GM18502 (cell line): ENCODE results near the gene PUS3.
A peak's percentile ranks its signal among the peaks of the same experiment; 100 is the strongest.

ENCODE experiments used
- ATAC-seq: cut with Tn5 transposase; IDR thresholded peaks from one replicate; pipeline ENCODE4 v1.9.1; 2021; ENCODE audit warnings: mild to moderate bottlenecking; ENCODE audit not compliant: unreplicated experiment, poor library complexity

PUS3 gene

DNA sequence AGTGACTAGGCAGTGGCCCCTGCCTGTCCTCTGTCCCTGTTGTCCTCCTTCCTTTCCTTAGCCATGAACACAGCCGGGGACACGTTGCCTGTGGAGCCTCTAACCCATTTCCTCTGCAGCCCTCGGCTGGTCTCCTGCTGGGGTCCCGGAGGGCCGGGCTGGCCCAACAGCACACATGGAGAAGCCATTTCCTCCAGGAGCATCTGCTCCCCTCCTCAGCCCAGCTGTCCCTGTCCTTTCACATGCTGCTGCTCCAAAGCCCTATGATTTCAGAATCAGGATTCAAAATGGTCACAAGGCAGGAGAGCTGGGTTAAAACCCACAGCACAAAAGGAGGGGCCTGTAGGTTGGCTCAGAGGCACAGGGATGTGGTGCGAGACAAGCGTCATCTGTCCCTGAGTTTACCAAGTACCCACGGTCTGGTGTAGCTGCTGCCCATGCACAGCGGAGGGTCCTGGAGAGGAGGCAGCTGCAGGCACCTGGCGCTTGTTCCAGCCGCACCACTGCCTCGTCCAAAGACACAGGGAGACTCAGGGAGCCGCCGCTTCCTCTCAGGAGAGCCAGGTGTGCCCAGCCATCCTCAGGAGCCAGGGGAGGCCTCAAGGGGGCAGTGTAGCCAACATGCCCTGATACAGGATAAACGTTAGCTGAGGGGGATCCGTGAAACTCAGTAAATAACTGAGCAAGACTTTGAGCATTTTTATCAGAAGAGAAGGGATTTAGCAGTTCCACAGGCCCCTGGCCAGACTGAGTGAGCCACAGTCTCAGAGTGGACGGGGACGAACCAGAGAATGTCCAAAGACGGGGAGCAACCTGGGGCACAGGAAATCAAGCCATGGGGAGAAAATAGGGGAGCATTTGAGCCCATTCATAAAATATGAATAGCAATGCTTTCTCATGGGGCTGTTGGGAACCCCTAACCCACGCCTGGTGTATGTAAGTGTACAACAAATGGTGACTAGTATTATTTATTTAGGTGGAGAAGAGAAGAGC lies 38.9 kb upstream of the PUS3 start:
- peak; percentile 50 for ATAC-seq

DNA sequence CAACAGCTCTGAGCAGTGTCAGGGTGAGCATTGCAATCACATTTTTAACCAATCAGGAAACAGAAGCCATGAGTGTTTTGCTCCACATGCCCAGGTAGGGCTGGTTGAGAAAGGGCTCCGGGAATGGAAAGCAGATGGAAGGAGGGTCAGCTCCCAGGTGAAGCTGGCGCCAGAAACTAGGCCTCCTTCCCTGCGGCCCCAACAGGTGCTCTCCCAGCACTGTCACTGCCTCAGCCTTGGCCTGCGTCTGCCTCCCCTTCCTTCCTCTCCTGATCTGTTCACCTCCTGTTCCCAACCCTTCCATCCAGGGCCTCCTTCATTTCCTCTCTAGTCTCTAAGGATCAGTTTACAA lies 38.2 kb upstream of the PUS3 start:
- ATAC-seq = no peak

DNA sequence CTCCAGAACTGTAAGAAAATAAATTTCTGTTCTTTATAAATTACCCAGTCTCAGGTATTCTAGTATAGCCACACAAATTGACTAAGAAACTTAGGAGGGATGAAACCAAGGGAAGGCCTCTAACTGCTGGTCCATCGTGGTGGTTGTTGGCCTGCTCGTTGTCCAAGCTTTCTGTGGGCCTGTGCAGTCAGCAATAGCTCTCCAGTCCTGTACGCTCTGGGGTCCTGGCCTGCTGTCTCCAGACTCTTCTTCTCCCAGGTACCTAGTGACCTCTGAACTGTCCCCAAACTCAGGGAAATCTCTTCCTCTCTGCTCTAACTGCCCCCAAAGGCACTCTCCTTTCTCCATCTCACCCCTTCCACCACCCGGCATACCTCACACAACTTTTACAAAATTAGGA lies 37.1 kb upstream of the PUS3 start:
- no peak for ATAC-seq

DNA sequence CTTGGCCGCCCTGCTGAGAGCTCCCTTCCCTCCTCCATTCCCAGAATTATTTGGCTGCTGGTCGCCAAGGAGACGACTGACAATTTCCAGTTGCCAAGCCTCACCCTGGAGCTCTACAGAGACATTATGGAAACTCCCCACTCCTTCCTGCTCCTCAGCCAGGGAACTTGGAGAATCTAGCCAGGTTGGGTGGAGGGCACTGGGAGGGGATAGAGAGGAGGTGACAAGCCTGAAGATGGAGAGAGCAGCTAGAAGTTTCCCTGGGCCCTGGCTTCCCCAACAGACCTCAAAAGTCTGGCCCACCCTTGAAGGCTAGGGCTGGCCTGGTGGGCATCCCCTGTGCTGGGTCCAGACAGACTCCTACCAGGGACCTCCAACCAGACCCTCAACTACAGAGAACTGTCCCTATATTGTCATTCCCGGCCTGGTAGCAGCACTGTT lies 36.1 kb upstream of the PUS3 start:
- ATAC-seq = no peak

DNA sequence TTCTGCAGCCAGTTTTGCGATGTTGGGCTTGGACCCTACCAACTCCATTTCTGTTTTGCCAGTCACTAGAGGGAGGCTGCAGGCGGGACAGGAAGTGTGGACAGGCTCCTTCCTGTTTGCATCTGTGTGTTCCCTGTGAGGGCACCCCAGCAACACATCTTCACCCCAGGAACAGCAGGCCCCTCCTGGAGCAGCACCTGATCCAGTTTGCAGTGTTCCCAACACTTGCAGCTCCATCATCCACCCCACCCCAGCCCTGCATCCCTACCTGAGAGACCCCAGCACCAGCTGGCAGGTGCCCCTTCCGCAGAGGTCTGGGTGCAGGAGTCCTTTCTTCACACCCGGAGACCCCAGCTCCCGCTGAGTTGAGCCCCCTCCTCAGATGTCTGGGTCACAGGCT lies 35.4 kb upstream of the PUS3 start:
- ATAC-seq = no peak

DNA sequence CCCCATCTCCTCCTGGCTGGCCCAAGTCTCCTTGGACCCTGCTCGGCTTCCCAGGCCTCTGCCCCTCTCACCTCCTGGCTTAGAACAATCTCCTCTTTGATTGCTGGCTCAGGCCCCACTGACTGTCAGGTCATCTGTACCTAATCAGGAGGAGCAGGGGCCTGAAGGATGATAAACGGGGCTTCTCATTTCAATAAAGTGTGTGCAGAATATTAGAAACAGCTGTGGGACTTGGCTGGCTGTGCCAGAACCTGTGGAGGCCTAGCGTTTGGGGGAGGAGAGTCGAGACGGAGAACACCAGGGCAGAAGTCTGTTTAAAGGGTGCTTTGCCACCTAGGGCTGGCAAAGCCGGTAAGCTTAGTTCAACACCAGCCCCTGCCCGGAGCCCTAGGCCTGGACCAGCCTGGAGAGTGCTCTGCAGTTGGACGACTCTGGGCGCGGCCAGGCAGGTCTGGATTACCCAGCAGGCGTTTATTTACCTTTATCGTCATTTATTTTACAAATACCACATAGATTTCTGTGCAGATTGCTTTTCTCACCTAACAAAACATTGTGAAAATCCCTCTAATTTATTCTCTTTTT lies 32.7 kb upstream of the PUS3 start:
- ATAC-seq = no peak

DNA sequence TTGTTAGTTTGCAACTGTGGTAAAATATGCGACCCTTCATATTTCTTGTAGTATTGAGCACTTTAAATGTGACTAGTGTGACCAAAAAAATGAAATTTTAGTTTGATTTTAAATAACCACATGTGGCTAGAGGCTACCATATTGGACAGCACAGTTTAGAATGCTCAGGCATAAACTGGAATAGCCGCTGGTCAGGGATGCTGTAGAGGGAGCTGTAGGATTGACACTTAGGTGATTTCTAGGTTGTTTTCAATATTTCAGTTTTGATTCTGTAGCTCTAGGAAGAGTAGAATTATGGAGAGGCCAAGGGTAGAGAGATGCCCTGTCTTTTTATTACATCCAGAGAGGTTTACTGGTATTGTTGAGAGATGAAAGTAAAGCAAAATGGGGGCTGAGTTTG lies 32.0 kb upstream of the PUS3 start:
- no peak for ATAC-seq

DNA sequence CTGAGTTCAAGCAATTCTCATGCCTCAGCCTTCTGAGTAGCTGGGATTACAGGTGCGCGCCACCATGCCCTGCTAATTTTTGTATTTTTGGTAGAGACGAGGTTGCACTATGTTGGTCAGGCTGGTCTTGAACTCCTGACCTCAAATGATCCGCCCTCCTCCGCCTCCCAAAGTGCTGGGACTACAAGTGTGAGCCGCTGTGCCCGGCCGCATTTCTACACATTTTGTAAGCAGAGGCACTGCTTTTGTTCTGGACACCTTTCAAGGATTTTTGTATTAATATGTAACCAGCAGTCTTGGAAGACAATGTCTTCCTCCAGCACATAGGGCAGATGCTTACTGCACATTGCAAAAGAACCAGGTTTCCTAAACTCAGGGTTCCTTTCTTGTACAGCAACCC lies 31.5 kb upstream of the PUS3 start:
- ATAC-seq = no peak

DNA sequence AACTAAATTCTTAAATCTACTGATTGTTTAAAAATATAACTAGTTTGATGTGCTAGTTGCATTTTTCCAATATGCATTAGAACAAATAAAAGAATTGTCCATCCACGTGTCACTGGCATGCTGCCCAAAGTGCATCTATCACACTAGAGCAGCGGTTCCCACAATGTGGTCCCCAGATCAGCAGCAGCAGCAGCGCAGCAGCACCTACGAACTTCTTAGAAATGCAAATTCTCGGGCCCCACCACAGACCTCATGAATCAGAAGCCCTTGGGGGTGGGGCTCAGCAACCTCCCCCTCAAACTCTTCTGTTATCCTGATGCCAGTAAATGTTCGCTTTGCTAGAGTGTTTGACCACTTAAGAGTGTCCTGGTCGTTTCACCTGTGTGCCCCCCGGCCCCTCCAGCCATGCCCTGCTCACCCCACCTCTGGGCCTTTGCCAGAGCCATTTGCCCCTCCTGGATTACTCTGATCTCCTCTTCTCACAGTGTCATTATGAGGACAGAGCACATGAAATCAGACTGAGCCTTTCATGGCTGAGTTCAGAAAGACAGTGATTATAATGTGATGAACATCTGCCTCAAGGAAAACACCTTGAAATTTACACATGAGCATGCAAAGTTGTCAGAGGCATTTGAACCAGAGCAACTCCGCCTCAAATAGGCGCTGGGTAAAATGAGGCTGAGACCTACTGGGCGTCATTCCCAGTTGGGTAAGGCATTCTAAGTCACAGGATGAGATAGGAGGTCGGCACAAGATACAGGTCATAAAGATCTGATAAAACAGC lies 30.2 kb upstream of the PUS3 start:
- no peak for ATAC-seq

DNA sequence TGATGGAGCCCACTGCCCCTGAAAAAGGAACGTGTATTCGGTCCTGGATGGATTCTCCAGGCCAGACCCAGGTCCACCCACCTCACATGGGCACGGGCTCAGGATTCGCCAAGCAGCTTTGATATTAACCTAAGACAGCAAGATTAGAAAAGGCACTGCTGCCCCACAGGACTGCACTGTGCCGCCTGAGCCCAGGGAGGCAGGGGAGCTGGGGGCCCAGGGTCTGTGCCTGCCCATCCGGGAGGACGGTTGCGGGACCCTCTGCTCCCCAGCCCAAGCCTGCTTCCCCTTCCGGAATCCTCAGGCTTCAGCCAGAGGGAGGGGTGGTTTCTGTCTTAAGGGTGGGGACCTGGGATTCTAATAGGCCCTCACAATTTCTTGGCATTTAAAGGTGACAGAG lies 29.3 kb upstream of the PUS3 start:
- no peak for ATAC-seq

DNA sequence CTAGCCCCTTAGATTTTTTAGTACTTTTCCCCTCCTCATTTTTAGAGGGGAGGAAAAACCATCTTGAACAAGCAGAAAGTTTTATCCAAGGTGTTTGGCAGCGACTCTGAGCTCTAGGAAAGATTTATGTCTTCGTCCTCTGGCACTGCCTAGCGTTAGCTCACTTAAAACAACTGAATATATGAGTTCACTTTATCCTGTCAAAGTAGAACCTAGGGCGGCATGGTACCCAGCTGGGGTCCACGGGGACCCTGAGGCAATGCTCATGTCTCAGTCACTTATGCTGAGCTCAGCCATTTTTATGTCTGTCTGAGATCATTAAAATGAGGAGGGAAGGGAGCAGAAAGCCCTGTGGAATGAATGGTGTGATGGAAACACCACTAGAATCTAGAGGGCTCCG lies 28.7 kb upstream of the PUS3 start:
- no peak for ATAC-seq

DNA sequence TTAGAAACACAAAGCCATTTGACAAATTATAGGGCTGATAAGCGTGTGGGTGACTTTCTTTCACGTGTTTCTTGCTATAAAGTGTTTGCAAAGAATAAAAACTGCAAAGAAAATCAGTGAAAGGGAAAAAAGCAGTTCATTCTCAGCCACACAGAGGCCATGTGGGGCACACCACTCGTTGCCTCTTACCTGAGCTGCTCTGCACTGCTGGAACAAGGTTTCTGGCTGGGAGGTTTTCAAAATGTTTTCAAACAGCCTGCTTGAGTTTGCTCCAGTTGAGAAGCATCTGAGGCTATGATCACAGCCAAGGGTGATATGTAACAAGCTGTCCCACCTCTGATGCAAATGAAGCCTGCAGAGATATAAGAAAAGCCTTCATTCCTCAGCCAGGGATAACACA lies 28.1 kb upstream of the PUS3 start:
- ATAC-seq = no peak

DNA sequence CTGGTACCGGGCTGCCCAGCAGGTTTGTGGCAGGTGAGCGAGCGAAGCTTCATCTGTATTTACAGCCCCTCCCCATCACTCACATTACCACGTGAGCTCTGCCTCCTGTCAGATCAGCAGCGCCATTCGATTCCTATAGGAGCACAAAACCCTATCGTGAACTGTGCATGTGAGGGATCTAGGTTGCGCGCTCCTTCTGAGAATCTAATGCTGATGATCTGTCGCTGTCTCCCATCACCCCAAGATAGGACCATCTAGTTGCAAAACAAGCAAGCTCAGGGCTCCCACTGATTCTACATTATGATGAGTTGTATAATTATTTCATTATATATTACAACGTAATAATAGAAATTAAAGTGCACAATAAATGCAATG lies 27.1 kb upstream of the PUS3 start:
- no peak for ATAC-seq

DNA sequence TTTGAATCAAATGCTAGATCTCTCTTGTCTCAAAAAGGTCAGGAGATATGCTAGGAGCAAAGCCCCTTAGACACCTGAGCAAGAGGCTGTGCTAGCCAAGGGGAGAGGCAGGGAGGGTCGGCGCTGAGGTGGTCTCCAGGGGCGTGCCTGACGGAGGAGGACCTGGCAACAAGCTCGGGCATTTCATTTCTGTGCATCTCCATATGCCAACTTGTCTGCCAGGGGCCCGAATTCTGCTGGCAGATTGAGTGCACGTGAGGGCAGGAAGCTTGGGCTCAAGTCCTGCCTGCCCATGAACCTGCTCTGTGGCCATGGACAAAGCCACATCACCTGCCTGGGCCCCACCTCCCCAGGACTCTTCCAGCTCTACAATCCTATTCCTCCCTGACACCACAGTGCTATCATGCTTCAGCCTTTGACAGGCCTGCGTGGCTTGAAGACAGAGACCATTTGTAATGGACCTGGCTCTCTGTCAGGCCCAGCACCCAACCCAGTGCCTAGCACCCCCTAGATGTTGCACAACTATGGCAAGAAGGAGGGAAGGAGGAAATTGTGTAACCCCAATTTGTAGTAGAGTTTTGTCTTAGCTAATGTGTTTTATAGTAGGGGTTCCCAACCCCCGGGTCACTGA lies 26.6 kb upstream of the PUS3 start:
- no peak for ATAC-seq

DNA sequence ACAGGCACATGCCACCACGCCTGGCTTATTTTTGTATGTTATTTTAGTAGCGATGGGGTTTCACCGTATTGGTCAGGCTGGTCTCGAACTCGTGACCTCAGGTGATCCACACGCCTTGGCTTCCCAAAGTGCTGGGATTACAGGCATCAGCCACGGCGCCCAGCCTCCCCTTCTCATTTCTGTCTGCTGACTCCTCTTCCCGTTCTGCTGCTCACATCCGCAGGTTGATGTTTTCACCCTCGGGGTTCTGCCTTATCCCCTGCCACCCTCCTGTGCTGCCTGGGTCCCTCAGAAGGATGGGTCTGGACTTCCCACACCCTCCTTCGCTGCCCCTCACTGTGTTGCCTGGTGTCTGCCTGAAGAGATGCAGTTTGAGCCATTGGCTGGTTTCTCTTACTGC lies 23.7 kb upstream of the PUS3 start:
- no peak for ATAC-seq

DNA sequence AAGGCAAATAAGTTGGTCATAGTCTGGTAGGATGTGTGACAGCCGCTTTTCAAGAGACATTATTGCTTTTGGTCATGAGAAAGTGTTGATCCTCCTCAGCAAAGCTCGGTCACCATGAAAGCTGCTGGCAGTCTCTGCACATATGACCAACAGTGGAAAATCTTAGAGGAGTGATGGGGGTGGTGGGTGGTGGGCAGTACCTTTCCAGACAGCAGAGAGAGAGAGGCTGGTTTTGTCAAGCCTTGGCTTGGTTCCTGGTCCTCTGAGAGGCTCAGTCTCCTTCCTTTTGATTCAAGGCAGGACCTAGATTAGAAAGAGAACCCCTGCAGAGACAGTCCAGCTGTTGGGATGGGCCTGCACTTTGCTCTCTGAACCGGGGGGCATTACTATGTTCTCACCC lies 22.8 kb upstream of the PUS3 start:
- ATAC-seq = no peak

DNA sequence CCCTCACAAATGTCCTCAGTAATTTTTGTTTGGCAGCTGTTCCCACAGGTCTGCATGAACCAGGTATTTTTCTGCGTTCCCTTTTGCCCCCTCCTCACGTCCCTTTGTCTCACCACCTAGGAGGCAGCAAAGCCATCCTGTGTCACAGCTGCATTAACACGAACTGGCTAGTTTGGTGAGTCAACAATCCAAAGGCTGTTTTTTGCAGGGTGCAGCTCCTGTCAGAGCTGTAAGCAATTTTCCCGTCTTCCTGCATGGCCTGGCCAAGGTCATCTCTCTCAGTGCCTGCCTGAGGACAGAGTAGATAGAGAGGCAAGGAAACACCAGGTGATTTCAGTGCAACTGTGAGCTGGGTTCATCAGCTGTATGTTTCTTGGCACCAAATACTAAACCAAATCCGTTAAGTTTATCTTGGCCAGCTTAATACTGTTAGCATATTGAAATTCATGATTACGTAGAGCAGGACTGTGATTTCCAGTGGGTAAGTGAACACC lies 22.3 kb upstream of the PUS3 start:
- no peak for ATAC-seq

DNA sequence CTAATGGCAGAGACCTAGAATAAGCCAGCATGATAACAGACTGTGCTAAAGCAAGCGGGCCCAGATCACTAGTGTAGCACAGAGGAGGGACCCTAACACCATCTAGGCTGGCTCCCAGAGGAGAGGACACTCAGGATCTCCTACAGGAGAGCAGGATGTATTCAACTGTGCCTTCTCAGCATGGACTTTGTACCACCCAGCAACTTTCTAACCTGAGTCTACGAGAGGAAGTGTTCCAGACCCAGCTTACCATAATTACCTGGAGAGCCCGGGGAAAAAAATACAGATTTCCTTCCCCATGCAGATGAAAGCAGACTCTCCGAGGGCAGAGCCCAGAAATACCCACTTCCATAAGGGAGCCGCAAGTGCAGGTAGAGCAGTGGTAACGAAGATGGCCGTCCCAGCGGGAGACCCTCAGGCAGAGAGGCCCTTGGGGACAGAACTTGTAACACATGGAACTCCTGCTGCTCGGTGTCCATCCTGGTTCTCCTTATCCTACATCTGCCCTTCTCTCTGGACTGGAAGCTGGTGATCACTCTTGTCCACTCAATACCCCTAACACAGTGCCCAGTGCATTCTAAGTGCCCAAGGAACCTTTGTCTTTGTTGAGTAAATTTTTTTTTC lies 21.5 kb upstream of the PUS3 start:
- no peak for ATAC-seq

DNA sequence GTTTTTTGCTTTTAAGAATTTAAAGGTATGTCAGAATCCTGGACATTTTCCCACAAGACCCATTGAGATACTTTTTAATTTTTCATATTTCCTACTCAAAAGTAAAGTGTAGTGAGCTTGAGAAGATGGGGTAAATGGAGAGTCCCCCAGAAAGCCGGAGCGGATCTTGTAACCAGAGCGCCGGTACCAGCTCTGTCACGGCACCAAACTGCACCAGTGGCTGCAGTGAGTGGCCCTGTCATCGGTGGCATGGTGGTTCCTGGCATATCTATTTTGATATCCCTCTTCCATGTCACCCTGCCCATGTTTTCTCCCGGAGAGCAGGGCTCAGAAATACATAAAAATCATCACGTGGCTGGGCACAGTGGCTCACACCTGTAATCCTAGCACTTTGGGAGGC lies 20.6 kb upstream of the PUS3 start:
- no peak for ATAC-seq

DNA sequence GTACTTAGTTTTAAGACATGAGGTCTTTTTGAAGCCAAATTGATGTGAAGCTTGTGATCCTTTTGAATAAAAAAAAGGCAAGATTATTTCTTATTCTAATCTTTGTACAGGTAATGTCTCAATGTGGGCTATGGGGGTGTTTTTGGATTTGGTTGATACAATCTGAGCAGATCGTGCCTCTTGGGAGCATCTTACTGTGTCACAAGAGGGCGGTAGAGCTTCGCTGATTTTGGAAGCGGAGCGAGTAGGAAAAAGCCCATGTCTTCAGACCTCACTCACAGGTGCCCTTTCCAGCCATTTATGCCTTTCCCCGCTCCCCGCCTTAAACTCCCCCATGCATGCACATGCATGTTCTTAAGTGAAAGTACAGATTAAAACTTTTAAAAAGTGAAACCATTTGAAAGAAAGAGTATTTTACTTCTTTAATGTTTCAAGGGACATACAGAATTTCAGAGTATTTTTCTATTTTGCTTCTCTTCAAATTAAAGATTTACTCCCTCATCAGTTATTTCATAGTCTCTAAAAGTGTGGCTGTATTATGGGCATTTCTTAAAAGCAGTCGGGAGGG lies 20.1 kb upstream of the PUS3 start:
- ATAC-seq = peak; percentile 69
